HepG2 (cell line): ENCODE data around the gene KAT6B. TPM values are rescaled to one million over a fixed set of nuclear protein-coding genes. Genes with fewer than 3 reads are reported as not detected.

Experiments
- CCAR2 ChIP-seq: fragments of 200-400 bp; formaldehyde crosslinking; optimal IDR thresholded peaks from 2 replicates; pipeline ENCODE3; 2018; ENCODE audit warnings: low read depth, mild to moderate bottlenecking, low read length, moderate library complexity
- FOXP1 ChIP-seq, 2 experiments: fragments of 450-650 bp in 1 of 2; IDR thresholded peaks; 2 replicates each; pipeline ENCODE4 v1.6.1; 2017 to 2018; ENCODE audit warnings: antibody characterized with exemption in 1 of 2
- HMG20B ChIP-seq: conservative IDR thresholded peaks from 2 replicates; pipeline ENCODE4 v1.6.1; 2016; ENCODE audit warnings: missing genetic modification reagents, missing compliant biosample characterization
- IKZF1 ChIP-seq: fragments of 450-650 bp; IDR thresholded peaks from 2 replicates; pipeline ENCODE4 v1.7.1; 2016
- MAFK ChIP-seq, 2 experiments: IDR thresholded peaks in 1 of 2; conservative IDR thresholded peaks in 1 of 2; 2 replicates each; pipeline ENCODE4 v1.6.1; 2011; ENCODE audit warnings: improper control_type of control experiment in 2 of 2, low read length in 2 of 2
- MED13 ChIP-seq: sonication (generic); formaldehyde crosslinking; IDR thresholded peaks from 2 replicates; pipeline ENCODE4 v1.5.0; 2020; ENCODE audit warnings: missing genetic modification reagents
- MEIS2 ChIP-seq: sonication (generic); formaldehyde crosslinking; IDR thresholded peaks from 2 replicates; pipeline ENCODE4 v1.9.0; 2021; ENCODE audit warnings: mild to moderate bottlenecking, missing genetic modification reagents
- NFIB ChIP-seq: sonication (generic); formaldehyde crosslinking; IDR thresholded peaks from 2 replicates; pipeline ENCODE4 v1.9.0; 2021; ENCODE audit warnings: missing genetic modification reagents, mild to moderate bottlenecking, borderline replicate concordance
- ZFAT ChIP-seq: sonication (generic); formaldehyde crosslinking; conservative IDR thresholded peaks from 2 replicates; pipeline ENCODE4 v1.8.1; 2023; ENCODE audit warnings: missing genetic modification reagents, inconsistent platforms
- ZFP1 ChIP-seq: IDR thresholded peaks from 2 replicates; pipeline ENCODE4 v1.6.1; 2016
- ZNF30 ChIP-seq: sonication (generic); formaldehyde crosslinking; IDR thresholded peaks from 2 replicates; pipeline ENCODE4 v1.5.0; 2020; ENCODE audit warnings: mild to moderate bottlenecking, missing genetic modification reagents
- ZNF747 ChIP-seq: sonication (generic); formaldehyde crosslinking; IDR thresholded peaks from 2 replicates; pipeline ENCODE4 v1.8.1; 2023; ENCODE audit warnings: missing genetic modification reagents, mild to moderate bottlenecking, borderline replicate concordance
- polyA plus RNA-seq, 8 experiments: library from polyadenylated mRNA; depleted of rRNA in 3 of 8; stranded (reverse) in 7 of 8; unstranded in 1 of 8; fragments of >200 nt; fragmentation: Illumina TruSeq in 4 of 8; extraction: Trizol in 4 of 8; gene quantifications; 2 replicates each; pipeline versions ENCODE4 v1.2.1 to v1.2.3, GENCODE V29; 2011 to 2016; ENCODE audit warnings: low read depth in 4 of 8, missing spikeins in 1 of 8, mixed read lengths in 1 of 8; ENCODE audit not compliant: insufficient read depth in 1 of 8
- total RNA-seq, 5 experiments: library from RNA; depleted of rRNA; stranded (reverse); fragments of >200 nt; fragmentation: Illumina TruSeq; extraction: Trizol; gene quantifications; 2 replicates each; pipeline ENCODE4 v1.2.3, GENCODE V29; 2016; ENCODE audit warnings: low read depth in 1 of 5
- TF ChIP-seq, protein P1 (sequence below): sonication (generic); formaldehyde crosslinking; IDR thresholded peaks from 2 replicates; pipeline ENCODE4 v1.4.0; 2020; ENCODE audit warnings: missing genetic modification reagents
- TF ChIP-seq, protein P2 (sequence below): sonication (generic); formaldehyde crosslinking; IDR thresholded peaks from 2 replicates; pipeline ENCODE4 v1.5.1; 2020; ENCODE audit warnings: missing genetic modification reagents, mild to moderate bottlenecking, borderline replicate concordance
- TF ChIP-seq, protein P3 (sequence below): sonication (generic); formaldehyde crosslinking; IDR thresholded peaks from 2 replicates; pipeline ENCODE4 v1.4.0; 2020; ENCODE audit warnings: mild to moderate bottlenecking, low read depth, missing genetic modification reagents
- TF ChIP-seq, protein P4 (sequence below): sonication (generic); formaldehyde crosslinking; conservative IDR thresholded peaks from 2 replicates; pipeline ENCODE4 v1.4.0; 2020; ENCODE audit warnings: missing genetic modification reagents

KAT6B gene
- total and polyA plus RNA-seq, 2 of the 13 experiments (the other 11 are each of a cell fraction or from before 2014, with no cell fraction given), result 3.0 to 9.5 TPM

DNA sequence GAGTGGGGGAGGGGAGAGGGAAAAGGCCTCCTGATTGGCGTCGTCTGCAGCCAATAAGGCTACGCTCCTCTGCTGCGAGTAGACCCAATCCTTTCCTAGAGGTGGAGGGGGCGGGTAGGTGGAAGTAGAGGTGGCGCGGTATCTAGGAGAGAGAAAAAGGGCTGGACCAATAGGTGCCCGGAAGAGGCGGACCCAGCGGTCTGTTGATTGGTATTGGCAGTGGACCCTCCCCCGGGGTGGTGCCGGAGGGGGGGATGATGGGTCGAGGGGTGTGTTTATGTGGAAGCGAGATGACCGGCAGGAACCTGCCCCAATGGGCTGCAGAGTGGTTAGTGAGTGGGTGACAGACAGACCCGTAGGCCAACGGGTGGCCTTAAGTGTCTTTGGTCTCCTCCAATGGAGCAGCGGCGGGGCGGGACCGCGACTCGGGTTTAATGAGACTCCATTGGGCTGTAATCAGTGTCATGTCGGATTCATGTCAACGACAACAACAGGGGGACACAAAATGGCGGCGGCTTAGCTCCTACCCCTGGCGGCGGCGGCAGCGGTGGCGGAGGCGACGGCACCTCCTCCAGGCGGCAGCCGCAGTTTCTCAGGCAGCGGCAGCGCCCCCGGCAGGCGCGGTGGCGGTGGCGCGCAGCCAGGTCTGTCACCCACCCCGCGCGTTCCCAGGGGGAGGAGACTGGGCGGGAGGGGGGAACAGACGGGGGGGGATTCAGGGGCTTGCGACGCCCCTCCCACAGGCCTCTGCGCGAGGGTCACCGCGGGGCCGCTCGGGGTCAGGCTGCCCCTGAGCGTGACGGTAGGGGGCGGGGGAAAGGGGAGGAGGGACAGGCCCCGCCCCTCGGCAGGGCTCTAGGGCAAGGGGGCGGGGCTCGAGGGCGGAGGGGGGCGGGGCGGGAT is at the start of gene KAT6B (continued):
- TF ChIP-seq, protein P1, sequence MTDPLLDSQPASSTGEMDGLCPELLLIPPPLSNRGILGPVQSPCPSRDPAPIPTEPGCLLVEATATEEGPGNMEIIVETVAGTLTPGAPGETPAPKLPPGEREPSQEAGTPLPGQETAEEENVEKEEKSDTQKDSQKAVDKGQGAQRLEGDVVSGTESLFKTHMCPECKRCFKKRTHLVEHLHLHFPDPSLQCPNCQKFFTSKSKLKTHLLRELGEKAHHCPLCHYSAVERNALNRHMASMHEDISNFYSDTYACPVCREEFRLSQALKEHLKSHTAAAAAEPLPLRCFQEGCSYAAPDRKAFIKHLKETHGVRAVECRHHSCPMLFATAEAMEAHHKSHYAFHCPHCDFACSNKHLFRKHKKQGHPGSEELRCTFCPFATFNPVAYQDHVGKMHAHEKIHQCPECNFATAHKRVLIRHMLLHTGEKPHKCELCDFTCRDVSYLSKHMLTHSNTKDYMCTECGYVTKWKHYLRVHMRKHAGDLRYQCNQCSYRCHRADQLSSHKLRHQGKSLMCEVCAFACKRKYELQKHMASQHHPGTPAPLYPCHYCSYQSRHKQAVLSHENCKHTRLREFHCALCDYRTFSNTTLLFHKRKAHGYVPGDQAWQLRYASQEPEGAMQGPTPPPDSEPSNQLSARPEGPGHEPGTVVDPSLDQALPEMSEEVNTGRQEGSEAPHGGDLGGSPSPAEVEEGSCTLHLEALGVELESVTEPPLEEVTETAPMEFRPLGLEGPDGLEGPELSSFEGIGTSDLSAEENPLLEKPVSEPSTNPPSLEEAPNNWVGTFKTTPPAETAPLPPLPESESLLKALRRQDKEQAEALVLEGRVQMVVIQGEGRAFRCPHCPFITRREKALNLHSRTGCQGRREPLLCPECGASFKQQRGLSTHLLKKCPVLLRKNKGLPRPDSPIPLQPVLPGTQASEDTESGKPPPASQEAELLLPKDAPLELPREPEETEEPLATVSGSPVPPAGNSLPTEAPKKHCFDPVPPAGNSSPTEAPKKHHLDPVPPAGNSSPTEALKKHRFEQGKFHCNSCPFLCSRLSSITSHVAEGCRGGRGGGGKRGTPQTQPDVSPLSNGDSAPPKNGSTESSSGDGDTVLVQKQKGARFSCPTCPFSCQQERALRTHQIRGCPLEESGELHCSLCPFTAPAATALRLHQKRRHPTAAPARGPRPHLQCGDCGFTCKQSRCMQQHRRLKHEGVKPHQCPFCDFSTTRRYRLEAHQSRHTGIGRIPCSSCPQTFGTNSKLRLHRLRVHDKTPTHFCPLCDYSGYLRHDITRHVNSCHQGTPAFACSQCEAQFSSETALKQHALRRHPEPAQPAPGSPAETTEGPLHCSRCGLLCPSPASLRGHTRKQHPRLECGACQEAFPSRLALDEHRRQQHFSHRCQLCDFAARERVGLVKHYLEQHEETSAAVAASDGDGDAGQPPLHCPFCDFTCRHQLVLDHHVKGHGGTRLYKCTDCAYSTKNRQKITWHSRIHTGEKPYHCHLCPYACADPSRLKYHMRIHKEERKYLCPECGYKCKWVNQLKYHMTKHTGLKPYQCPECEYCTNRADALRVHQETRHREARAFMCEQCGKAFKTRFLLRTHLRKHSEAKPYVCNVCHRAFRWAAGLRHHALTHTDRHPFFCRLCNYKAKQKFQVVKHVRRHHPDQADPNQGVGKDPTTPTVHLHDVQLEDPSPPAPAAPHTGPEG (CRISPR knock-in tag), result no peak; the same call in none of the 2 replicates
- TF ChIP-seq HMG20B (CRISPR knock-in tag), result no peak
- TF ChIP-seq, protein P2, sequence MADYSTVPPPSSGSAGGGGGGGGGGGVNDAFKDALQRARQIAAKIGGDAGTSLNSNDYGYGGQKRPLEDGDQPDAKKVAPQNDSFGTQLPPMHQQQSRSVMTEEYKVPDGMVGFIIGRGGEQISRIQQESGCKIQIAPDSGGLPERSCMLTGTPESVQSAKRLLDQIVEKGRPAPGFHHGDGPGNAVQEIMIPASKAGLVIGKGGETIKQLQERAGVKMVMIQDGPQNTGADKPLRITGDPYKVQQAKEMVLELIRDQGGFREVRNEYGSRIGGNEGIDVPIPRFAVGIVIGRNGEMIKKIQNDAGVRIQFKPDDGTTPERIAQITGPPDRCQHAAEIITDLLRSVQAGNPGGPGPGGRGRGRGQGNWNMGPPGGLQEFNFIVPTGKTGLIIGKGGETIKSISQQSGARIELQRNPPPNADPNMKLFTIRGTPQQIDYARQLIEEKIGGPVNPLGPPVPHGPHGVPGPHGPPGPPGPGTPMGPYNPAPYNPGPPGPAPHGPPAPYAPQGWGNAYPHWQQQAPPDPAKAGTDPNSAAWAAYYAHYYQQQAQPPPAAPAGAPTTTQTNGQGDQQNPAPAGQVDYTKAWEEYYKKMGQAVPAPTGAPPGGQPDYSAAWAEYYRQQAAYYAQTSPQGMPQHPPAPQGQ (CRISPR knock-in tag), result no peak
- no peak for TF ChIP-seq MAFK (conservative IDR thresholded peaks at IDR 0.05 in 1 of 2, IDR thresholded peaks at IDR 0.05 in 1 of 2; ENCODE audit: low read length in 2 of 2)
- peak; percentile 24; the same call in 1 of the 2 replicates for TF ChIP-seq ZNF747 (CRISPR knock-in tag)
- no peak for TF ChIP-seq NFIB (CRISPR knock-in tag)
- TF ChIP-seq, protein P3, sequence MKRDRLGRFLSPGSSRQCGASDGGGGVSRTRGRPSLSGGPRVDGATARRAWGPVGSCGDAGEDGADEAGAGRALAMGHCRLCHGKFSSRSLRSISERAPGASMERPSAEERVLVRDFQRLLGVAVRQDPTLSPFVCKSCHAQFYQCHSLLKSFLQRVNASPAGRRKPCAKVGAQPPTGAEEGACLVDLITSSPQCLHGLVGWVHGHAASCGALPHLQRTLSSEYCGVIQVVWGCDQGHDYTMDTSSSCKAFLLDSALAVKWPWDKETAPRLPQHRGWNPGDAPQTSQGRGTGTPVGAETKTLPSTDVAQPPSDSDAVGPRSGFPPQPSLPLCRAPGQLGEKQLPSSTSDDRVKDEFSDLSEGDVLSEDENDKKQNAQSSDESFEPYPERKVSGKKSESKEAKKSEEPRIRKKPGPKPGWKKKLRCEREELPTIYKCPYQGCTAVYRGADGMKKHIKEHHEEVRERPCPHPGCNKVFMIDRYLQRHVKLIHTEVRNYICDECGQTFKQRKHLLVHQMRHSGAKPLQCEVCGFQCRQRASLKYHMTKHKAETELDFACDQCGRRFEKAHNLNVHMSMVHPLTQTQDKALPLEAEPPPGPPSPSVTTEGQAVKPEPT (CRISPR knock-in tag), result no peak
- TF ChIP-seq, protein P4, sequence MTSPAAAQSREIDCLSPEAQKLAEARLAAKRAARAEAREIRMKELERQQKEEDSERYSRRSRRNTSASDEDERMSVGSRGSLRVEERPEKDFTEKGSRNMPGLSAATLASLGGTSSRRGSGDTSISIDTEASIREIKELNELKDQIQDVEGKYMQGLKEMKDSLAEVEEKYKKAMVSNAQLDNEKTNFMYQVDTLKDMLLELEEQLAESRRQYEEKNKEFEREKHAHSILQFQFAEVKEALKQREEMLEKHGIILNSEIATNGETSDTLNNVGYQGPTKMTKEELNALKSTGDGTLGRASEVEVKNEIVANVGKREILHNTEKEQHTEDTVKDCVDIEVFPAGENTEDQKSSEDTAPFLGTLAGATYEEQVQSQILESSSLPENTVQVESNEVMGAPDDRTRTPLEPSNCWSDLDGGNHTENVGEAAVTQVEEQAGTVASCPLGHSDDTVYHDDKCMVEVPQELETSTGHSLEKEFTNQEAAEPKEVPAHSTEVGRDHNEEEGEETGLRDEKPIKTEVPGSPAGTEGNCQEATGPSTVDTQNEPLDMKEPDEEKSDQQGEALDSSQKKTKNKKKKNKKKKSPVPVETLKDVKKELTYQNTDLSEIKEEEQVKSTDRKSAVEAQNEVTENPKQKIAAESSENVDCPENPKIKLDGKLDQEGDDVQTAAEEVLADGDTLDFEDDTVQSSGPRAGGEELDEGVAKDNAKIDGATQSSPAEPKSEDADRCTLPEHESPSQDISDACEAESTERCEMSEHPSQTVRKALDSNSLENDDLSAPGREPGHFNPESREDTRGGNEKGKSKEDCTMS (CRISPR knock-in tag), result no peak
- TF ChIP-seq IKZF1, result no peak
- TF ChIP-seq ZNF30 (CRISPR knock-in tag), result no peak
- TF ChIP-seq CCAR2, result no peak
- peak; percentile 68; the same call in 1 of the 2 replicates for TF ChIP-seq MEIS2
- TF ChIP-seq ZFAT (CRISPR knock-in tag), result no peak
- TF ChIP-seq ZFP1, result no peak
- TF ChIP-seq FOXP1 (IDR thresholded peaks at IDR 0.05), result peak; percentile 25; the same call in 1 of the 2 replicates
- TF ChIP-seq FOXP1 (CRISPR knock-in tag; IDR thresholded peaks at IDR 0.05), result no peak; the same call in 1 of the 2 replicates
- no peak for TF ChIP-seq MED13 (CRISPR knock-in tag)
